Thyroid gland (tissue), 4 donors: ENCODE results near the gene SMTN. TPM values are rescaled to one million over a fixed set of nuclear protein-coding genes. Genes with fewer than 3 reads are reported as not detected.

Experiments
- DNase-seq, 2 donors: peaks; one replicate each; pipeline ENCODE4 v3.0.0-alpha.2; 2019
- H3K27ac ChIP-seq, 3 donors: fragments of 200-600 bp; sonication (generic); 1 replicate in 2 of 3; 2 replicates in 1 of 3; pipeline ENCODE4 v1.5.1; 2016 to 2019; ENCODE audit warnings: mild to moderate bottlenecking in 1 of 3, moderate library complexity in 1 of 3
- H3K27me3 ChIP-seq: fragments of 200-600 bp; sonication (generic); one replicate; pipeline ENCODE4 v1.5.1; 2019
- H3K36me3 ChIP-seq, 2 donors: fragments of 200-600 bp; sonication (generic); one replicate each; pipeline ENCODE4 v1.5.1; 2016 to 2019
- H3K4me1 ChIP-seq, 2 donors: fragments of 200-600 bp; sonication (generic); one replicate each; pipeline ENCODE4 v1.5.1; 2017 to 2019
- H3K4me3 ChIP-seq, 3 donors: fragments of 200-600 bp; sonication (generic); replicated peaks in 1 of 3; 1 replicate in 2 of 3; 2 replicates in 1 of 3; pipeline ENCODE4 v1.5.1; 2016; ENCODE audit warnings: mild to moderate bottlenecking in 1 of 3
- H3K9me3 ChIP-seq: fragments of 200-600 bp; sonication (generic); one replicate; pipeline ENCODE4 v1.5.1; 2017
- CTCF ChIP-seq, 6 experiments: fragments of 200-600 bp in 3 of 6; fragments of 450-650 bp in 3 of 6; sonication (generic) in 3 of 6; IDR thresholded peaks; one replicate each; pipeline ENCODE4 v1.5.1; 2016 to 2019; ENCODE audit warnings: antibody characterized with exemption in 6 of 6, mild to moderate bottlenecking in 2 of 6, inconsistent platforms in 1 of 6, moderate library complexity in 1 of 6
- POLR2A ChIP-seq, 2 donors: fragments of 450-650 bp; IDR thresholded peaks; one replicate each; pipeline ENCODE4 v1.6.1; 2017; ENCODE audit warnings: antibody characterized with exemption in 2 of 2, mild to moderate bottlenecking in 2 of 2, moderate library complexity in 1 of 2
- WGBS, 2 donors: methylation state at CpG; one replicate each; pipeline ENCODE4 v1.1.5; 2017; 5-methylcytosine and 5-hydroxymethylcytosine counted together
- intact Hi-C: fragments of 100-400 bp; cut with DNase I; formaldehyde crosslinking; loops from one replicate; pipeline ENCODE4 v1.15.1; 2023
- total RNA-seq, 4 donors: library from RNA; depleted of rRNA; stranded (reverse); fragments of >200 nt; gene quantifications; one replicate each; pipeline ENCODE4 v1.2.3, GENCODE V29; 2016

Gene SMTN
- total RNA-seq, 4 donors from 2014 or later = 46.2 to 60.3 (median 54.2) TPM

- WGBS, 2 donors = 72 to 78% methylated on average over 12 to 18 of the region's 29 CpGs
- no peak for TF ChIP-seq CTCF (IDR thresholded peaks at IDR 0.05)
- TF ChIP-seq POLR2A (IDR thresholded peaks at IDR 0.05) = no peak
- Histone ChIP-seq H3K27ac (no peak overlapping the region), H3K4me3 (no peak overlapping the region), H3K9me3 (no peaks in the 10 kb centered on the region), H3K27me3 (no peaks in the 10 kb centered on the region), H3K36me3 (peaks cover 36 to 46% of the 10 kb centered on the region in 2 donors), H3K4me1 (peaks cover 11 to 14% of the 10 kb centered on the region in 2 donors)
- intact Hi-C loops = no loop called here
- no peak for DNase-seq
Observed at GRCh38 chr22:31091106-31091975, 10.2 kb downstream of the SMTN start.

- H3K36me3 ChIP-seq = peaks cover 44 to 51% of the 10 kb centered on the region in 2 donors
- peaks cover 11 to 14% of the 10 kb centered on the region in 2 donors for H3K4me1 ChIP-seq
- TF ChIP-seq POLR2A (IDR thresholded peaks at IDR 0.05) (no peak), CTCF (IDR thresholded peaks at IDR 0.05) (no peak)
- no peaks in the 10 kb centered on the region for H3K27me3 ChIP-seq
- intact Hi-C loops = no loop called here
- no peak for DNase-seq
- no peak overlapping the region for H3K4me3 ChIP-seq
- 93 to 98% methylated on average over 7 to 9 of the region's 9 CpGs for WGBS, 2 donors
- H3K9me3 ChIP-seq = no peaks in the 10 kb centered on the region
- peak overlapping the region in 2 of 3 donors; percentile 62 to 66 for H3K27ac ChIP-seq
Observed at GRCh38 chr22:31092161-31092560, 11.0 kb downstream of the SMTN start.

- H3K4me1 ChIP-seq = peaks cover 11 to 14% of the 10 kb centered on the region in 2 donors
- intact Hi-C loops = no loop called here
- H3K36me3 ChIP-seq = peaks cover 43 to 48% of the 10 kb centered on the region in 2 donors
- H3K27ac ChIP-seq = peak overlapping the region; percentile 39 to 66 (median 62)
- H3K9me3 ChIP-seq = no peaks in the 10 kb centered on the region
- WGBS, 2 donors = 71 to 81% methylated on average over 15 to 23 of the region's 33 CpGs
- no peak for TF ChIP-seq CTCF (IDR thresholded peaks at IDR 0.05)
- TF ChIP-seq POLR2A (IDR thresholded peaks at IDR 0.05) = no peak
- H3K27me3 ChIP-seq = no peaks in the 10 kb centered on the region
- DNase-seq = peak; percentile 73 to 80
- no peak overlapping the region for H3K4me3 ChIP-seq
Observed at GRCh38 chr22:31093086-31093850, 12.2 kb downstream of the SMTN start.

DNA sequence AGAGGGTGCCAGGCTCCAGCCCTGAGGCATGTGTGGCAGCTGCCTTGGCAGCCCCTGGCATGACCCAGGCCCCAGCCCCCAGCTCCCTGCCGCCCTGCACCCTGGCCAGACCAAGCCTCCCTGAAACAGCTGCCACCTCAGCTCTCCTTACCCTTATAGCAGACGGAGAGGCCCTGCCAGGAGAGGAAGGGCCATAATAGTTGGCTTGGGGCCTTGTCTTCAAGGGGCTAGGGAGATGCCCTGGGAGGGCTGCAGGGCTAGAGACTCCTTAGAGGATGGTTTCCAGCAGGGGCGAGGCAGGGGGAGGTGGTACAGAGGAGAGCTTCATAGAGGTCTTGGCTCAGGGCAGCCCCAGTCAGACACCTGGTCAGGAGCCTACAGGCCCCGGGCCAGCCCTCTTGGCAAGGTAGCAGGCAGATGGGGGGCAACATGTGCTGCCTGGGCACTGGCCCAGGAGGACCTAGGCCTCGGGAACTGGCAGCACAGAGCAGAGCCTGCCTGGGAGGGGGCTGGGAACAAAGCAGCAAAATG lies 13.0 kb downstream of the SMTN start:
- H3K27ac ChIP-seq = peak overlapping the region in 1 of 3 donors; percentile 66
- WGBS, 2 donors = 60 to 68% methylated on average over 4 to 5 of the region's 5 CpGs
- intact Hi-C loops = no loop called here
- peak; percentile 50 to 64 for DNase-seq
- H3K27me3 ChIP-seq = no peaks in the 10 kb centered on the region
- no peak overlapping the region for H3K4me3 ChIP-seq
- TF ChIP-seq POLR2A (IDR thresholded peaks at IDR 0.05) (no peak), CTCF (IDR thresholded peaks at IDR 0.05) (no peak)
- H3K36me3 ChIP-seq = peaks cover 36 to 40% of the 10 kb centered on the region in 2 donors
- no peaks in the 10 kb centered on the region for H3K9me3 ChIP-seq
- peaks cover 11 to 14% of the 10 kb centered on the region in 2 donors for H3K4me1 ChIP-seq
